IMR-90 (cell line): Measurements from ENCODE around the gene CYS1. TPM values are rescaled to one million over a fixed set of nuclear protein-coding genes. Genes with fewer than 3 reads are reported as not detected.

ENCODE experiments used
- ATAC-seq: fragments of 200-7000 bp; cut with Tn5 transposase; 2 replicates; pipeline ENCODE4 v1.9.1; 2020; ENCODE audit warnings: low read depth, mild to moderate bottlenecking, moderate library complexity
- BruUV-seq: library from RNA; stranded (reverse); fragments of 400-500 nt; replicated peaks from 2 replicates; lab custom pipeline; 2021; lab: Mats Ljungman, UMichigan
- CTCF ChIA-PET: fragments of 300-600 bp; formaldehyde crosslinking; extraction: SDS; loops from one replicate; lab custom pipeline; 2021; ENCODE audit warnings: antibody characterized with exemption; lab: Yijun Ruan, JAX
- POLR2A ChIA-PET: fragments of 300-600 bp; sonication (Branson Sonifier 250); formaldehyde crosslinking; loops from one replicate; lab custom pipeline; 2022; ENCODE audit warnings: antibody characterized with exemption; ENCODE audit not compliant: unreplicated experiment; lab: Charles Lee
- DNase-seq: peaks from one replicate; pipeline ENCODE4 v3.0.0; 2013
- H2AFZ ChIP-seq: replicated peaks from 2 replicates; pipeline ENCODE3; 2013; ENCODE audit warnings: low read length, mild to moderate bottlenecking; ENCODE audit not compliant: poor library complexity
- H2AK5ac ChIP-seq: 2 replicates; pipeline ENCODE4 v1.6.1; 2013; ENCODE audit warnings: low read depth, low read length, inconsistent platforms
- H2AK9ac ChIP-seq: replicated peaks from 2 replicates; pipeline ENCODE3; 2013; ENCODE audit warnings: mild to moderate bottlenecking, low read depth, low read length, moderate library complexity; ENCODE audit not compliant: poor library complexity
- H2BK120ac ChIP-seq: 2 replicates; pipeline ENCODE4 v1.6.1; 2013; ENCODE audit warnings: low read depth, low read length, inconsistent platforms
- H2BK15ac ChIP-seq: 3 replicates; pipeline ENCODE4 v1.6.1; 2013; ENCODE audit warnings: low read depth, low read length, inconsistent platforms
- H2BK20ac ChIP-seq: 2 replicates; pipeline ENCODE4 v1.6.1; 2013; ENCODE audit warnings: low read depth, mild to moderate bottlenecking, inconsistent platforms, low read length, moderate library complexity
- H2BK5ac ChIP-seq: 2 replicates; pipeline ENCODE4 v1.6.1; 2013; ENCODE audit warnings: mild to moderate bottlenecking, low read depth, low read length, inconsistent platforms; ENCODE audit not compliant: poor library complexity, severe bottlenecking
- H3K14ac ChIP-seq: replicated peaks from 2 replicates; pipeline ENCODE4 v1.6.1; 2013; ENCODE audit warnings: low read depth, low read length, inconsistent platforms
- H3K18ac ChIP-seq: 2 replicates; pipeline ENCODE4 v1.6.1; 2013; ENCODE audit warnings: low read depth, low read length, control low read depth
- H3K23ac ChIP-seq: 2 replicates; pipeline ENCODE4 v1.6.1; 2013; ENCODE audit warnings: low read depth, low read length, inconsistent platforms
- H3K27ac ChIP-seq: 2 replicates; pipeline ENCODE4 v1.5.1; 2013; ENCODE audit warnings: mild to moderate bottlenecking, control low read depth, low read length; ENCODE audit not compliant: insufficient read depth
- H3K27me3 ChIP-seq: 2 replicates; pipeline ENCODE4 v1.6.1; 2013; ENCODE audit warnings: low read length; ENCODE audit not compliant: control insufficient read depth, insufficient read depth
- H3K36me3 ChIP-seq: 2 replicates; pipeline ENCODE4 v1.6.1; 2013; ENCODE audit warnings: low read length, mixed read lengths; ENCODE audit not compliant: control insufficient read depth, insufficient read depth
- H3K4ac ChIP-seq: 2 replicates; pipeline ENCODE4 v1.6.1; 2013; ENCODE audit warnings: low read depth, low read length, inconsistent platforms
- H3K4me1 ChIP-seq: 2 replicates; pipeline ENCODE4 v1.6.1; 2013; ENCODE audit warnings: low read length, mixed read lengths; ENCODE audit not compliant: control insufficient read depth, insufficient read depth
- H3K4me2 ChIP-seq: 2 replicates; pipeline ENCODE4 v1.6.1; 2013; ENCODE audit warnings: low read depth, mild to moderate bottlenecking, control low read depth, low read length, moderate library complexity
- H3K4me3 ChIP-seq: 2 replicates; pipeline ENCODE4 v1.5.1; 2013; ENCODE audit warnings: low read depth, mild to moderate bottlenecking, control low read depth, low read length, moderate library complexity; ENCODE audit not compliant: insufficient read depth
- H3K56ac ChIP-seq: 2 replicates; pipeline ENCODE4 v1.6.1; 2013; ENCODE audit warnings: low read length, inconsistent platforms; ENCODE audit not compliant: insufficient read depth; ENCODE audit errors: extremely low read depth
- H3K79me1 ChIP-seq, 2 experiments: 2 replicates each; pipeline ENCODE4 v1.6.1; 2013; ENCODE audit warnings: low read length in 2 of 2, inconsistent platforms in 1 of 2, low read depth in 1 of 2
- H3K9ac ChIP-seq: 2 replicates; pipeline ENCODE4 v1.6.1; 2013; ENCODE audit warnings: low read depth, low read length, control low read depth
- H3K9me1 ChIP-seq: 2 replicates; pipeline ENCODE4 v1.6.1; 2013; ENCODE audit warnings: low read length, inconsistent platforms; ENCODE audit not compliant: insufficient read depth
- H3K9me3 ChIP-seq: 2 replicates; pipeline ENCODE4 v1.6.1; 2013; ENCODE audit warnings: low read length; ENCODE audit not compliant: control insufficient read depth, insufficient read depth
- H4K20me1 ChIP-seq: 2 replicates; pipeline ENCODE4 v1.6.1; 2013; ENCODE audit warnings: low read length, inconsistent platforms; ENCODE audit not compliant: insufficient read depth
- H4K5ac ChIP-seq: 2 replicates; pipeline ENCODE4 v1.6.1; 2013; ENCODE audit warnings: mild to moderate bottlenecking, low read depth, low read length, control low read depth
- H4K8ac ChIP-seq, 2 experiments: 2 replicates each; pipeline ENCODE4 v1.6.1; 2013; ENCODE audit warnings: low read depth in 2 of 2, low read length in 2 of 2, control low read depth in 1 of 2, inconsistent platforms in 1 of 2
- H4K91ac ChIP-seq: 2 replicates; pipeline ENCODE4 v1.6.1; 2013; ENCODE audit warnings: low read depth, low read length, inconsistent platforms; ENCODE audit not compliant: insufficient read depth
- BHLHE40 ChIP-seq: fragments of 150-350 bp; IDR thresholded peaks from 2 replicates; pipeline ENCODE4 v1.6.1; 2016; ENCODE audit warnings: mild to moderate bottlenecking, low read depth, low read length
- CEBPB ChIP-seq: IDR thresholded peaks from 2 replicates; pipeline ENCODE4 v1.6.1; 2012; ENCODE audit warnings: low read depth, low read length, improper control_type of control experiment
- CHD1 ChIP-seq: IDR thresholded peaks from 2 replicates; pipeline ENCODE4 v1.6.1; 2012; ENCODE audit warnings: low read depth, low read length, improper control_type of control experiment
- FOS ChIP-seq: fragments of 150-350 bp; IDR thresholded peaks from 2 replicates; pipeline ENCODE4 v1.6.1; 2016; ENCODE audit warnings: low read depth, low read length
- MAFK ChIP-seq: IDR thresholded peaks from 2 replicates; pipeline ENCODE4 v1.6.1; 2012; ENCODE audit warnings: low read depth, low read length, improper control_type of control experiment
- MAZ ChIP-seq: IDR thresholded peaks from 2 replicates; pipeline ENCODE4 v1.6.1; 2012; ENCODE audit warnings: low read depth, mild to moderate bottlenecking, low read length, improper control_type of control experiment, moderate library complexity, borderline replicate concordance
- MXI1 ChIP-seq: IDR thresholded peaks from 2 replicates; pipeline ENCODE4 v1.6.1; 2012; ENCODE audit warnings: low read depth, mild to moderate bottlenecking, low read length, moderate library complexity, borderline replicate concordance
- NFE2L2 ChIP-seq: fragments of 150-350 bp; IDR thresholded peaks from 2 replicates; pipeline ENCODE4 v1.6.1; 2016; ENCODE audit warnings: low read depth, mild to moderate bottlenecking, low read length
- POLR2A ChIP-seq: IDR thresholded peaks from 2 replicates; pipeline ENCODE4 v1.6.1; 2012; ENCODE audit warnings: mild to moderate bottlenecking, low read depth, low read length
- RAD21 ChIP-seq: IDR thresholded peaks from 2 replicates; pipeline ENCODE4 v1.6.1; 2012; ENCODE audit warnings: low read length, improper control_type of control experiment
- RCOR1 ChIP-seq: IDR thresholded peaks from 2 replicates; pipeline ENCODE4 v1.6.1; 2012; ENCODE audit warnings: mild to moderate bottlenecking, low read length, improper control_type of control experiment; ENCODE audit not compliant: insufficient replicate concordance
- RFX5 ChIP-seq: IDR thresholded peaks from 2 replicates; pipeline ENCODE4 v1.8.0; 2012; ENCODE audit warnings: low read depth, mild to moderate bottlenecking, low read length, moderate library complexity
- SMC3 ChIP-seq: fragments of 150-350 bp; IDR thresholded peaks from 2 replicates; pipeline ENCODE4 v1.6.1; 2016; ENCODE audit warnings: low read depth, mild to moderate bottlenecking, antibody characterized with exemption, low read length, moderate library complexity
- WGBS, 2 experiments: methylation state at CpG; one replicate each; pipeline versions ENCODE4 v1.1.5 to v1.1.7; 2013; ENCODE audit warnings: missing lambda C conversion rate in 2 of 2; ENCODE audit not compliant: insufficient read length in 1 of 2; ENCODE audit errors: extremely low coverage in 2 of 2; 5-methylcytosine and 5-hydroxymethylcytosine counted together
- dilution Hi-C: fragments of 300-500 bp; cut with HindIII; formaldehyde crosslinking; loops from one replicate; pipeline ENCODE4 v1.14.3; 2018; ENCODE audit warnings: low sequenced_read_pairs; ENCODE audit not compliant: unreplicated experiment
- in situ Hi-C: fragments of 300-500 bp; cut with MboI; formaldehyde crosslinking; loops from 3 replicates; pipeline ENCODE4 v1.14.3; 2019; ENCODE audit warnings: low sequenced_read_pairs, inconsistent platforms, mixed read lengths
- intact Hi-C: fragments of 100-400 bp; cut with micrococcal nuclease; formaldehyde crosslinking; loops from 2 replicates; pipeline ENCODE4 v1.10.0; 2022
- polyA plus RNA-seq, 3 experiments: library from polyadenylated mRNA; depleted of rRNA; stranded (reverse); fragments of >200 nt; gene quantifications; 2 replicates each; pipeline ENCODE4 v1.2.3, GENCODE V29; 2012; ENCODE audit warnings: low replicate concordance in 1 of 3
- total RNA-seq: library from RNA; depleted of rRNA; stranded (reverse); fragments of >200 nt; gene quantifications from 2 replicates; pipeline ENCODE4 v1.2.3, GENCODE V29; 2012
- TF ChIP-seq, protein P1 (sequence below): fragments of 150-350 bp; IDR thresholded peaks from 2 replicates; pipeline ENCODE4 v1.6.1; 2017; ENCODE audit warnings: mild to moderate bottlenecking, antibody characterized with exemption, low read length, low read depth
- TF ChIP-seq, protein P2 (sequence below): conservative IDR thresholded peaks from 2 replicates; pipeline ENCODE4 v1.5.1; 2012; ENCODE audit warnings: mild to moderate bottlenecking, low read depth, low read length, improper control_type of control experiment
- TF ChIP-seq, protein P3 (sequence below): fragments of 150-350 bp; IDR thresholded peaks from 2 replicates; pipeline ENCODE4 v1.6.1; 2016; ENCODE audit warnings: low read depth, mild to moderate bottlenecking, low read length, moderate library complexity, borderline replicate concordance

The CYS1 gene
- total and polyA plus RNA-seq, 2 of the 4 experiments (the other 2 are of a cell fraction), result under 0.01 to 0.12 TPM

DNA sequence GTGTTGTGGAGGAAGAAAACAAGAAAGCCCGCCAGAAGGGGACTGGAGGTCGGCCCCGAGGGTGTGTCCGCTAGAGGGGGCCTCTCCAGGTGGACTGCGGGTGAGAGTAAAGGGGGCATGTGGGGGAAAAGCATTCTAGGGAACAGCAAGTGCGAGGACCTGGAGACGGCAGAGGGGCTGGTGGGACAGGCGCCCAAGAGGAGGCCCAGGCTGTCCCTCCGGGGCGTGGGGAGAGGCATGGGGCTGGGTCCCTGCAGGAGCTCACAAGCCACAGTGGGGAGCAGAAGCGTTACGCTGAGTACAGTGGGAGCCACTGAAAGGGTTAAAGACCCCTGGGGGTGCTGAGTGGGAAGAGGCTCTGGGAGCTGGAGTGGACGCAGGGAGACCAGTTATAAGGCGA is 38.5 kb downstream of the CYS1 start:
- Histone ChIP-seq H2AK5ac (no peak overlapping the region; the same call in 1 of the 2 replicates), H3K4me3 (no peak overlapping the region), H3K18ac (no peak overlapping the region), H3K4me2 (no peak overlapping the region), H3K56ac (no peak overlapping the region), H3K27ac (no peak overlapping the region), H3K4me1 (peaks cover 2% of the 10 kb centered on the region; the same call in 1 of the 2 replicates), H3K4ac (no peak overlapping the region), H3K9me1 (peaks cover 5% of the 10 kb centered on the region; the same call in 1 of the 2 replicates), H2AFZ (no peak overlapping the region), H3K36me3 (no peaks in the 10 kb centered on the region), H4K5ac (no peak overlapping the region), H3K9ac (no peak overlapping the region), H3K14ac (no peak overlapping the region), H2BK120ac (no peak overlapping the region), H4K91ac (no peak overlapping the region), H2AK9ac (no peak overlapping the region), H4K8ac (no peak overlapping the region), H3K79me1 (peaks cover 0 to 6% of the 10 kb centered on the region in 2 experiments; a peak in 1 of 4 replicates), H3K9me3 (no peaks in the 10 kb centered on the region), H2BK5ac (no peak overlapping the region), H3K27me3 (no peaks in the 10 kb centered on the region), H2BK15ac (no peak overlapping the region; the same call in 2 of the 3 replicates), H4K20me1 (peaks cover 4% of the 10 kb centered on the region; the same call in 1 of the 2 replicates), H2BK20ac (no peak overlapping the region), H3K23ac (no peak overlapping the region)
- BruUV-seq, result no TSS peak
- ATAC-seq, result no peak
- 83% methylated on average over 5 of the region's 14 CpGs; no CpG with 5 or more reads in 1 of the 2 experiments for WGBS, 2 experiments
- DNase-seq, result no peak
- dilution Hi-C loops, result no loop called here
- no peak for TF ChIP-seq MAZ
- TF ChIP-seq FOS, result no peak
- TF ChIP-seq, protein P1, sequence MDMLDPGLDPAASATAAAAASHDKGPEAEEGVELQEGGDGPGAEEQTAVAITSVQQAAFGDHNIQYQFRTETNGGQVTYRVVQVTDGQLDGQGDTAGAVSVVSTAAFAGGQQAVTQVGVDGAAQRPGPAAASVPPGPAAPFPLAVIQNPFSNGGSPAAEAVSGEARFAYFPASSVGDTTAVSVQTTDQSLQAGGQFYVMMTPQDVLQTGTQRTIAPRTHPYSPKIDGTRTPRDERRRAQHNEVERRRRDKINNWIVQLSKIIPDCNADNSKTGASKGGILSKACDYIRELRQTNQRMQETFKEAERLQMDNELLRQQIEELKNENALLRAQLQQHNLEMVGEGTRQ, result no peak
- no peak for TF ChIP-seq RFX5
- TF ChIP-seq RAD21, result no peak
- TF ChIP-seq NFE2L2, result no peak
- no peak for TF ChIP-seq CHD1
- no peak for TF ChIP-seq SMC3
- no peak for TF ChIP-seq CEBPB
- TF ChIP-seq, protein P2, sequence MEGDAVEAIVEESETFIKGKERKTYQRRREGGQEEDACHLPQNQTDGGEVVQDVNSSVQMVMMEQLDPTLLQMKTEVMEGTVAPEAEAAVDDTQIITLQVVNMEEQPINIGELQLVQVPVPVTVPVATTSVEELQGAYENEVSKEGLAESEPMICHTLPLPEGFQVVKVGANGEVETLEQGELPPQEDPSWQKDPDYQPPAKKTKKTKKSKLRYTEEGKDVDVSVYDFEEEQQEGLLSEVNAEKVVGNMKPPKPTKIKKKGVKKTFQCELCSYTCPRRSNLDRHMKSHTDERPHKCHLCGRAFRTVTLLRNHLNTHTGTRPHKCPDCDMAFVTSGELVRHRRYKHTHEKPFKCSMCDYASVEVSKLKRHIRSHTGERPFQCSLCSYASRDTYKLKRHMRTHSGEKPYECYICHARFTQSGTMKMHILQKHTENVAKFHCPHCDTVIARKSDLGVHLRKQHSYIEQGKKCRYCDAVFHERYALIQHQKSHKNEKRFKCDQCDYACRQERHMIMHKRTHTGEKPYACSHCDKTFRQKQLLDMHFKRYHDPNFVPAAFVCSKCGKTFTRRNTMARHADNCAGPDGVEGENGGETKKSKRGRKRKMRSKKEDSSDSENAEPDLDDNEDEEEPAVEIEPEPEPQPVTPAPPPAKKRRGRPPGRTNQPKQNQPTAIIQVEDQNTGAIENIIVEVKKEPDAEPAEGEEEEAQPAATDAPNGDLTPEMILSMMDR, result no peak
- TF ChIP-seq MXI1, result no peak
- TF ChIP-seq BHLHE40, result no peak
- TF ChIP-seq, protein P3, sequence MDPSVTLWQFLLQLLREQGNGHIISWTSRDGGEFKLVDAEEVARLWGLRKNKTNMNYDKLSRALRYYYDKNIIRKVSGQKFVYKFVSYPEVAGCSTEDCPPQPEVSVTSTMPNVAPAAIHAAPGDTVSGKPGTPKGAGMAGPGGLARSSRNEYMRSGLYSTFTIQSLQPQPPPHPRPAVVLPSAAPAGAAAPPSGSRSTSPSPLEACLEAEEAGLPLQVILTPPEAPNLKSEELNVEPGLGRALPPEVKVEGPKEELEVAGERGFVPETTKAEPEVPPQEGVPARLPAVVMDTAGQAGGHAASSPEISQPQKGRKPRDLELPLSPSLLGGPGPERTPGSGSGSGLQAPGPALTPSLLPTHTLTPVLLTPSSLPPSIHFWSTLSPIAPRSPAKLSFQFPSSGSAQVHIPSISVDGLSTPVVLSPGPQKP, result no peak
- no peak for TF ChIP-seq POLR2A
- TF ChIP-seq RCOR1, result no peak
- TF ChIP-seq MAFK, result no peak
- POLR2A ChIA-PET, result no interaction called here
- CTCF ChIA-PET, result no interaction called here
- in situ Hi-C loops, result loop anchor here (10.0 kb wide), 1 partner anchor 477 kb away; no protein-coding TSS in a partner anchor
- intact Hi-C loops, result loop anchor here (2.0 to 10.0 kb wide), 3 partner anchors 57 to 154 kb away; no protein-coding TSS in a partner anchor
